Measurements from ENCODE around the gene FLOT1.

FLOT1 gene

DNA sequence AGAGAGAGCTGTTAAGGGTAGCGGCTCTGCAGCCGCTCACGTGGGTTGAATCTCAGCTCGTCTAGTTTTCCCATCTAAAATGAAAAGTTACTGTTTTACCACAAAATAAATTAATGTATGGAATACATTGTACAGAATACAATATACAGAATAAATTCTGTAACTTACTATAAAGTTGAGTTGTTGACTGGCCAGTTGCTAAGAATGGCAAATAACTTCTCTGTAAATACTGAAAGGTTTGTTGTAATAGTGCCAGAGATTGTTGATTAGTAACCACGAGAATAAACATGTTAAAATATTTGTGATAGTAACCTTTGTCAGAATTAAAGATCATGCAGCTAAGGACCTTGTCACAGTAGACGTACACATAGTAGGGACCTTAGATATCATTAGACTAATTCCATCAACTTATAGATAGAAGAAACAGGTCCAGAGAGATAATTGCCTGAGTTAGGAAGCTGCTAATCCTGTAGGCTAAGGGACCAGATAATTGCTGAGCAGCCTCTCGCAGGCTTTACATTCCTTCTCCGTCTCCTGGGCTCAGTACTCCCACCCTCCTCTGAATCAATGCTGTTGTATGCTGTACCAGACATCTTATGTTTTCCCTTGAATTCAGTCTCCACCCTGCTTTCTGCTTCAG lies 51.2 kb downstream of the FLOT1 start:
- no peak for DNase-seq

DNA sequence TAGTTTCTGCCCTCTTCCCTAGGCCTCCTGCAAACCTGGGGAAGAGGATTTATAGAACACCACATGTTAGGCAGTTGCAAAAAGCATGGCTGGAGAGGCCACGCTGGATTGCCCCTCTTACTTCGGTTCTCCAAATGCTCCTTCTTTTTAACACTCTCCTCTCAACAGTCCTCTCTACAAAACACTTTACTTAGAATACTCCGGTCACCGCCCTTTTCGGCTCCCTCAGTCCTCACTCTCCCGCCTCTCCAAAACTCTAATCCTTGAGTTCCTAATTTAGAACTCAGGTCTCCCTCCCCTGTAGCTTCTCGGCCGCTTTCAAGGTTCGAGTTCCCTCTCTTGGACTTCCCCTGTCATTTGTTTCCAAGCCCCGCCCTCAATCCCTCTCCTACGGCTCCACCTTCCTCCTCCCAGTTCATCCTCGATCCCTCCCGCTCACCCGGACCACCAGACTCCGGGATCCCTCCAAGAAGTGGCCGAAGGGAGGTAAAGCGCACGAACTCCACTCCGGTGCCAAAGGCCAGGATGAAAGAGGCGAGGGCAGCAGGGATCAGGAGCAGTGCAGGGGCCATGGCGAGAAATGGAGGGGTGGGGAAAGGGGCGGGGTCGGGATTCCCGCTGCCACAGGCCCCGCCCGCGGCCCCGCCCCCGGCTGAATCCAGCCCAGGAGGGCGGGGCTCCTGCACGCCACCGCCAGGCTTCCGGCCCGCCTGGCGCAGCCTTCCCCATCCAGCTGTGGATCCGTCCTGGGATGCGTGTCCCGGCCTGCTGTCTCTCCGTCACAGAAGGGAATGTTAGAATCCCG lies 51.9 kb downstream of the FLOT1 start, which contains the start of gene NRM:
NRM (minus strand) TSS at position 582 of the 805 bp plus-strand sequence; CDS start at position 572, 10 bp downstream.
- DNase-seq, result peak; percentile 91

DNA sequence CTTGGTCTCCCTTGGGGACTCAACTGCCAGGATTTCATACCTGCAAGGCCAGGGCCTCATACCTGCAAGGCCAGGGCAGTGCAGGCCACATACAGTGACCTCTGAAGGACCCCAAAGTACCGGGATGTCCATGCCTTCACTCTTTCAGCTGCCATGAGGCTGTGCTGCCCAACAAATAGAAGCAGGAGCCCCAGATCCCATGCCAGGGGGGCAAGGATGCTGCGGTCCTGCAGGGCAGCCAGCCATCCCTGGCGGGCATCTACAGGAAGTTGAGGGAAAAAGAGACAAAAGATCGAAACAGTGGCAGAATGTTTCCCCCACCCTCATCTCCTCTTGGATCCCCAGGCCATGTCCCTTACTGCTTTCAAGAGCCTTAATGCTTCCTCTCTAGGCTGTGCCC lies 52.5 kb downstream of the FLOT1 start:
- no peak for DNase-seq

DNA sequence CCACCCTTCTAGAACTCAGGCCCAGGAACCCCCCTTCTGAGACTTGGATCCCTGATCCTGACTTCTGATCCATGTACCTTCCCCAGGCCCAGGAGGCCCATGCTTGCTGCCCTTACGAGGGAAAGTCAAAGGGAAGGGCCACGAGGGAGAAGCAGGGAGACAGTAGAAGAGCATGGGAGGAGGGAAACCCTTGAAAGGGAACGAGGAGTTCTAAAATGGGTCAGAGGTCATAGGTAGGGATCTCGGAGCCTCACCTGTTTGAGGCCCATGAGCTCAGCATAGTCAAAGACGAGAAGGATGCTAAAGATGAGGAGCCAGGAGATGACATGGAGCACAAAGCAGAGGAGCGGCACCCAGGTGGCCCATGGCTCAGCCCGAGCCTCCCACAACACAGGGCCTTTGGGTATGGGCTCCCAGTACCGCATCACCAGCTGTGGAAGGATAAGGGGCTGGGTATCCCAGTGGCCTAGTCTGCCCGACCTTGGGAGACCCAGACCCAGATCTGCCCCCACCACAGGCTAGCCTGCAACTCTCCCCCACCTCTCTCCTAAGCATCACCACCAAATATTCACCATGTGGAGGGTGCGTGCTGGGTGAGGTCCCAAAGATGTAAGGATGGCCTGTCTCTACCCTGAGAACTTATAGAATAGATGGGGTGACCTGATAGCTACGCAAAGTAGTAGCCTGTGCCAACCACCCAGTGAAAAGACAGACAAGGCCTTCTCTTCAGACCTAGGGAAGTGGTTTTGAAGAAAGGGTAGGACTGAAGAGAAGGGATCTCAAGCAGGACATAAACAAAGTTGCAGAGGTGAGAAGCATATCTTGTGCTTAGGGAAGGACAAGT lies 53.2 kb downstream of the FLOT1 start:
- DNase-seq, result no peak

DNA sequence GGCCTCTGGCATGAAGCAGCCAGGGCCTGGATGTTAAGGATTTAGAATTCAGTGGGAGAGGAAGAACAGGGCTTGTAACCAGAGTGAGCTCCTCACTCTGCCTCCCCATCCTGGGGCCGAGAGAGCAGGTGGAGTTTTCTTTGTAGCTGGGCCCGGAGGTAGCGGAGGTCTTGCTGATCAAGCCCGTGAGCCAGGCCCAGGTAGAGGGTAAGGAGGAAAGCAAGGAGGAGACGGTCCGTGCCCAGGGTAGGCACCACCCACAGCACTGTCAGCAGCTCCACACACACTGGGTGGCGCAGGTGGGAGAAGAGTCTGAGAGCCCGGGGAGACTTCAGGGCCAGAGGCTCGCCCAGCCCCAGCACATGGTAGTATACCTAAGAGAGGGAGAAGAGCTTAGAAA lies 53.9 kb downstream of the FLOT1 start:
- no peak for DNase-seq

DNA sequence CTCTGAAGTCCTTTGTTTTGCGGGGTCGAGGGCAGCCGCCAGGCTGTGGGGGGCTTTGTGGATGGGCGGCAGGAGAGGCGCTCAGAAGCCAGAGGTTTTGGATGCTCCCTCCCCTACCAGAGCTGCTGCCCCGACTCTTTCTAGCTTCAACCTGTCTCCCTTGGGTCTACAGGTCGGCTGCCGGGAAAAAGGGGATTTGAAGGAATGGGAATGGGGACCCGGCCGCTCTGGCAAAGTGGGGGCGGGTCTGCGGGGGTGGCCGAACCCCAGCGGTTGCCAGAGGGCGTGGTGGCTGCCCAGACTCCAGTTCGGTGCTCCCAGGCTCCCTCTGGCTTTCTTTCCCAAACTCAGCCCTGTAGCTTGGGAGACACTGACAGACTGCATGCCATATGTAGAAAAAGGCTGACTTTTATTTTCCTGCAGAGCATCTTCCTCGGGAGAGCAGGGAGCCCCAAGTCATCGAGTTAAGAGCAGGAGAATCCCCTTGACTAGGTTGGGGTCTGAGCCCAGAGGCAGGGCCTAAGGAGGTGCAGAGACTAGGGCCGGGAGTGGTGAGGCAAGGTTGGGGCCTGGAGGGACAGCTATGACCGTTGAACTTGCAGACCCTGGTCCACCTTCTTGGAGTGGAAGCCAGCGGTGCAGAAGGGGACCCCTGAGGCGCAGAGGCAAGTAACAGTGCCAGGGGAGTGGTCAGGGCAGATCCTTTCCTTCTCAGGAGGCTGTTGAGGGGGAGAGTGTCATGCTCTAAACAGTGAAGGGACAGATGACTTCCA lies 54.6 kb downstream of the FLOT1 start:
- peak; percentile 24 for DNase-seq

DNA sequence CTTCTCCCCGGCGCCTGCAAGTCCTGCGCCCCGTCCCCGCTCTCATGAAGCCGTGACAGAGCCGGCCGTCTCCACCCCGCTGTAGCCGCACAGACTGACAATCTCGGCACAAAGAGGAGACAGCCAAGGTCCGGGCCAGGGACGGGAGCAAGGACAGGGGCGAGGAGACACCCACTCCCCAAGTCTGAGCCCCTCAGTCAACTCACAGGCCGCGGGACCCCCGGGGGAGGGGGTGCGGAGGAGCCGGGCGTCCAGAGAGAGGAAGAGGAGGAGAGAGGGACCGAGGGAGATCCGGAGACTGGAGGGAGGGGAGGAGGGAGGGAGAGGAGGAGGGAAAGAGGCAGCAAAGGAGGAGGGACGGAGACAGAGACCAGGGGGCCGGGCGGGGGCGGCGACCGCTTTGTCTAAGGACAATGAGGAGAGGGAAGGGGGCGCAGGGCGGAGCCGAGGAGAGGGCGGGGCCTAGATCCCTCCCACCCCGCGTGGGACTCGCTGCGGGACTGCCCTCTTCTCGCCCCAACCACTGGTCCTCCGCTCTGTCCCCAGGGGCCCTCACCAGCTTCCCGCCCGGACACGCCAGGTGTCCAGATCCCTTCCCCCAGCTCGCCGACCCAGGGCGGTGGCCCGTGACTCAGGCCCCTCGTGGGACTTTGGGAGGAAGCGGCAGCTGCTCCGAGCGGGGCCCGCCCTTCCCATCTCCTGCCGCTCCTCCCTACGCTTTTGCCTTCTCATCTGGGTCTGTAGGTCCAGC lies 55.4 kb downstream of the FLOT1 start:
- DNase-seq, result peak; percentile 80

DNA sequence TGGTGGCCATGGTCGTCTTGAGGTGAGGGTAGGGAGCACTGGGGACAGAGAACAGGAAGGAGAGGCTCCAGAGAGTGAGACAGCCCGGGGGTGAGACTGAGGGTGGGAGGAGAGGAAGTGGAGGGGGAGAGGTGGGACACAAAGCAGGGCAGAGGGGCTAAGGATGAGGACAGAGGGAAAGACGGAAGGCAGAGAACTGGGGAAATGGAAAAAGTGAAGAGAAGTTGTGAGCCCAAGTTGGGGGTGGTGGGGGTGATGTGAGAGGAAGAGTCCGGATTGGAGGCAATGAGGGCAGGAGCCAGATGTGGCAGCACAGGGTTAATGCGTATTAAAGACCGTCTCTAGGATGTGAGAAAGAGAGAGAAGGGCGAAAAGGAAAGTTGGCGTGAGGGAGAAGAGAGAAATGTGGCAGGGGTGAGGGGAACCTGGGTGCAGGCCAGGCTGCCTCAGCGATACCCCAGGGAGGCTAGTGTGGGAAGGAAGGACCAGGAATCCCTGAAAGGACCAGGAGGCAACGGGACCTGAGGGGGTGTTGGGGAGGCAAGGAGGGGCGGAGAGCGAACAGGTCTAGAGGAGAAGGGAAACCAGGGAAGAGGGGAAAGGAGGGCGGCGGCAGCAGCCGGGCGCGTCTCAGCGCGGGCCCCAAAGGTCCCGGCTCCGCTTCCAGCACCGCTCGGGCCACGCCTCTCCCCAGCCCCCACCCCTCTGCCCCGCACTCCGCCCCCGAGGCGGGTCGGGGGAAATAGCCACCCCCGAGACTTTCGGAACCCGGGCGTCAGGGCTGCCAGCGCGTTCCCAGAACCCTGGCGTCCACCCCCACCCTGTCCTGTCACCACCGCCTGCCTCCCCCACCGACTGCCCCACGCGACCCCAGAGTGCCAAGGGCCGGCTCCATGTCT lies 56.2 kb downstream of the FLOT1 start, which contains the start of gene PPP1R18:
PPP1R18 (minus strand) TSS at position 637 of the 899 bp plus-strand sequence; CDS start at position 10, 627 bp downstream.
- DNase-seq, result peak; percentile 72

DNA sequence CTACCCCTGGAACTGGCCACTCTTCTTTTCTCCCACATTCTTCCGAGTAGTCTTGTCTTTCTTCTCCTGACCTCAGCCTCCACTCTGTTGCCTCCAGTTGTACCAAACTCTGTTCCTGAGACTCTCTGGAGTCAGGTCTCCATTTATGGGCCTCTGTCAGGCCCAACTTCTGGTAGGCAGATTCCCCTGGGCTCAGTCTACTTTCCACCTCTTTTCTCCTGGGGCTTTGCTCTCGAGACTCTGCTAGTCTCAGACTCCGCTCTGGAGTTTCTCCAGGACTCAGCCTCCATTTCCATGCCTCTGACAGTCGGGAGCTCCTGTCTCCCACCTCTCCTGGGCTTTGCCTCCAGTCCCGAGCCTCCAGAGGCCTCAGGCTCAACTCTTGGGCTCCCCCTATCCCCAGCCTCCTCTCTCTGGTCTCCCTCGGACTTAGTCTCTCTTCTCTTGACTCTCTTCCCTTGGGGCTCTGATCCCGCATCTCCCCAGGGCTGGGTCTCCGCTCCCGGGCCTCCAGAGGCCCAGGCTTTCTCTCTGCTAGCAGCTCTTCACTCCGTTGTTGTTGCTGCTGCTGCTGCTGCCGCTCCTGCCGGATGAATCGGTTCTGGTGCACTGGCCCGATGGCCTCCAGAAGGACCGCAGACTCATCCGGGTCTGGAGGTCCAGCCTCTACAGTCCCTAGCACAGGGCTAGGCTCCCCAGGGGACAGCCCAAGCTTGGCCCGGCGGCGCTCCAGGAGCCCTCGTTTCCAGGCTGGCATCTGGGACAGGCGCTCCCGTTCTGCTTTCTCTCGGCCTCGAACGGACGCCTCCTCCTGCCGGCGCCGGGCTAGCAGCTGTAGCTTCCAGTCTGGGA lies 57.1 kb downstream of the FLOT1 start:
- no peak for DNase-seq

DNA sequence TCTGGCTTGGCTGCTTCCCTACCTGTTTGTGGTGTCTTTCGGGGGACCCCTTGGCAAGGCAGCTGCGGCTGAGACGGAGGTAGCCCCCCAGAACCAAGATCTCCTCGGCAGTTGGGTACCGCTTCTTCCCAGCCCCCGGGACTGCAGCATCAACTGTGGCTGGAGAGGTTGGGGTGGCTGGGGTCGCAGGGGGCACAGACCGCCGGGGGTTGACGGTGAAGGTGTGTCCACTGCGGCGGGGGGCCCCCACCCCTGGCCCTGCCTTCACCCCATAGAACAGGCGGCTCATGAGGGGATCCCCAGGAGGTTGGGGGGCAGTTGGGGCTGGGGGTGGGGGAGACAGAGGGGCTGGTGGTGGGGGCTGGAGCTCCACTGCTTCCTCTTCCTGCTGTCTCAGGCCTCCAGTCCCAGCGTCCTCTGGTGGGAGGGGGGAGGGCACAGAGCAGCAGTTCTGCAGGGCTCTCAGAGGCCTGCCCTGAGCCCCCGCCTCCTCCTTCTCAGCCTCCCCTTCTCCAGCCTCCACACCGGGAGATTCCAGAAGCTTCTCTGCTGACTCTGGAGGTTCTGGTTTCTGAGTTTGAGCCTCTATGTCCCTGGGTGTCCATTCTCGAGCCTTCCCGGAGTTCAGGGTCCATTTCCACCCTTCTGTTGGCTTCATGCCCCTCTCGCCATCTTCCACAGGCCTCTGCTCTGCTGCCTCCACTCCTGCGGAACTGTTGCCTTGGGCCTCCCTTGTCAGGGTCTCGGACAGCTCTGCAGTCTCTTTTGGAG lies 57.9 kb downstream of the FLOT1 start:
- DNase-seq, result no peak

DNA sequence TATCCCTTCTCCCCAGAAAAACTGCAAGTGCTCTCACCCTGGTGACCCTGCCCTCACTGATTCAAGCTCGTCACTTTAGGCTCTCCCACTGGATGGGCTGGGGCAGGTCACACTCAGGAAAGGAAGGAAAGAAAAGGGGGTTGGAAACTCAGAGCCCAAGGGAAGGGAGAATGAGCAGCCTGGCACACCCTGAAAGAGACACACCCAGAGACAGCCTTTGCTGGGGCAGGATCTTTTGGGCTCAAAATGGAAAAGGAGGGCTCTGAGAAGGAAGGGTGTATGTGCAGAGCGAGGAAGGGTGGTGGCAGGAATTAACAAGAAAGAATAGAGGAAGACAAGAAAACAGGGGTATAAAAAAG lies 58.5 kb downstream of the FLOT1 start:
- DNase-seq, result no peak

DNA sequence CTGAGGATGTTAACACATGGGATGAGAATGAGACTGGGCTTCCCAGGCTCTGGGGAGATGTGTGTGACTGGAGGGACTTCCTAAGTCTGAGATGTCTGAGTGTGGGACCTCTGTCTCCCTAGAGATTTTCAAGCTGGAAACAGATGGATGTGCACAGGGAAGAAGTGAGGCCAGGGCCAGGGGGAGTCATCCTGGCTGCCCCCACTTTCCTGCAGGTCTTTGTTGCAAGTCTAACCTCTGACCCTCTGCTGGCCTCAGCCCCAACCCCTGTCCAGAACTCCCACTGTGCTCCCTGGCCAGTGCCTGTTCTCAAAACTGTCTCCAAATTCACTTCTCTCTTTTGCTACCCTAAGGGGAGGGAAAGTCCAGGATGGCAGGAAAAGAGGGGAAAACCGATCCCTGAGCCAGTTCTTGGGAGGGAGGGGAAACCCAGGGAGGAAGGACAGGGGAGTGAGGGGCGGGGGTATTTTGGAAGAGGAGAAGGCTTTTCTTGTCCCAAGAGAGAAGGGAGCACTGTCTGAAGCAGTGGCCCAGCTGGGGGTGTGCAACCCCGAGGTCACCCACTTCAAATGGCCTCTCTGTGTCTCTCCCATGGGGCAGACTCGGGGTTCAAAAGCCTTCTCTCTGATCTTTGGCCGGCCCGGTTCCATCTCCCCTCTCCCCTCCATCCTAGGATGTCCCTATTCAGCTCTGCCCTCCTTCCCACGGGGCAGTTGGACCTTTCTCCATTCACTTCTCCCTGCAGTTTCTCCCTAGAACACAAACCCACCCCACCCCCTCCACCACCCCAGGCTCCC lies 59.1 kb downstream of the FLOT1 start:
- DNase-seq, result no peak

DNA sequence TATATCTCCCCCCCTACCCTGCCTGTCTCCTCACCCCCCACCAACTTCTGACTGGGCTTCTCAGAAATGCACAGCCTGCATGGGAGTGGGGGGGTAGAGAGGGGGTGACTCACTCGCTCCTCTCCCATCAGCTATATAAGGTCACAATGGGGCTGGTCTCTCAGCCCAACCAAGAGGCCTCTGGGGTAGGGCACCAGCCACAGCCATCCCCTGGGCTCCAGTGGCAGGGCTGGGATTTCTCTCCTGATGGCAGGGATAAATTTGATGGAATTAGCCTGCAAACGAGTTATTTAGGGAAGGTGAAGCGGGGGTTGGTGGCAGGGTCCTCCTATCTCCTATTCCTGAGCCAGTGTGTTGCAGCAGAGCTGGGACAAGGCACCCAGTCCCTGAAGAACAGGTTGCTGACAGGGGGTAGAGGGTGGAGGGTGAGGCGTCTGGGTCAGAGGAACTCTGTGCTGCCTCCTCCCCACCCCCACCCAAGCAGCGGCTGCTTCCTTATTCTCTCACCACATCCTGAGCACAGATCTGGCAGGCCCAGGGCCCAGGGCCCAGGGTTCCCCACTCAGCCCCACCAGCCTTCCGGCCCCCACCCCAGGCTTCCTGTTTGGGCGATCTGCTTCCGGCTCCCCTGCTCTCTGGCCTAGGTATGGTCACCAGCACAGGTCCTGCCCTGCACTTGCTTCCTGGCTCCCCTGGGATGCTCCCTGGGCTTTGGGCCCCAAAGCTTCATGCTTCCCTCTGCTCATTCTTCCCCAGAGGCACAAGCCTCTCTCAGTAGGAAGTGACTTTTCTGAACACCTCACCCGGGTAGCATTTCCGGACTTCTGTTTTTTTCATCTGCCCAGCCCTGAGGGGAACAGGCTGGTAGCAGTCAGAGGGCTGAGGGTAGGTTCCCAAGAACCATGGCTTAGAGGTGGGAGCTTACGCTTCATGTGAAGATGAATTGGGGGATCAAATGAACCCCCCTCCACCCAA lies 60.1 kb downstream of the FLOT1 start:
- DNase-seq, result peak; percentile 65

DNA sequence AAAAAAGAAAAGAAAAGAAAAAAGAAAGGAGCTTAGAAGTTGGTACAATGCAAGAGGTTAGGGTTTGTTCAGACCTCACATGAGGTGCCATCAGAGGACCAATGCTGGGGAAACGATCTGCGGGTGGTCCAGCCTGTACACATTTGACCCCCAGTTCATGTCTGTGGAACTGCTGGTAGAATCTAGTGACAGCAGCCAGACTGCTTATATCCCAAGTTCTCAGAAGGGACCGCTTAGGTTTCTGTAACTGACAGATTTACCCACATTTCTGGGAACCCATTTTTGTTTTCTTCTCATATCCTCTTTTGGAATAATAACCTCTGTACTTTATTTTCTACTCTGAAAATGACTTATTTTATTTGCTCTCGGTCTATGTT lies 60.7 kb downstream of the FLOT1 start:
- DNase-seq, result no peak

DNA sequence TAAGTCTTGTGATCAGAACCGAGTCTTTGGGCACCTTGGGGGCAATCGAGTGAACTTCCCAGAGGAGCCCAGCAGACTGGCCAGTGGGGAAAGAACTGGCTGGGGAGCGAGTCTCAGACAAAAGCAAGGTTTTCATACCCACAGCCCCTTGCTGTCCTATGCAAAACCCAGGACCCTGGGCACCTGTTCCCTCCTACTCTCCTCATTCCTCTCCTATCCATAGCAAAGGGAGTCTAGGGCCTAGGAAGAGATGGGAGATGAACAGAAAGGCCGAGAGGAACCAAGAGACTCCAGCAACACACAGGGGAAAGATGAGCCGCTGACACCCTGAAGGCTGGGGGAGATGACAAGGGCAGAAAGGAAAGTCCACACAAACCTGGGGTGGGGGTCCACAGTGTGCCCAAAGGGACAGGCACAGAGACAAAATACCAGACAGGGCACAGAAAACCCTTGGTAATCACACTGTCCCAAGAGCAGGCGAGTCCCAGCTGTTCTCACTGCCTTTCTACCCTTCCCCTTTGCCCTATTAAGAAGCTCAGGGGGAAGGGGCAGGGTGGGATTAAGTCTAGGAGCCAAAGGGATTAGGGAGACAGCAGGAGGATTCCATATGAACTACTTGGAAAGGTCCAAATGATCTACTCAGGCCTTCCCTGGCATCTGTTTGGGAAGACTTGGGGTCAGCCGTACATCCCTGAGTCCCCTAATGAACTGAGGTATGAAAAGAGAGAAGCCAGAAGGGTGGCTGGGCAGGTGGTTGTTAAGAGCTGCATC lies 62.5 kb downstream of the FLOT1 start:
- no peak for DNase-seq
